Stimulated activated CD4-positive, alpha-beta T cell treated with anti-CD3 and anti-CD28 coated beads, Interleukin-2, amount 100 ng/mL, for 4 hours (primary cell): ENCODE measurements around the gene ACOXL.
A peak's percentile ranks its signal among the peaks of the same experiment; 100 is the strongest.

ENCODE experiments used
- DNase-seq: peaks from one replicate; pipeline ENCODE4 v3.0.0-alpha.2; 2020; ENCODE audit warnings: low read depth

Gene ACOXL

DNA sequence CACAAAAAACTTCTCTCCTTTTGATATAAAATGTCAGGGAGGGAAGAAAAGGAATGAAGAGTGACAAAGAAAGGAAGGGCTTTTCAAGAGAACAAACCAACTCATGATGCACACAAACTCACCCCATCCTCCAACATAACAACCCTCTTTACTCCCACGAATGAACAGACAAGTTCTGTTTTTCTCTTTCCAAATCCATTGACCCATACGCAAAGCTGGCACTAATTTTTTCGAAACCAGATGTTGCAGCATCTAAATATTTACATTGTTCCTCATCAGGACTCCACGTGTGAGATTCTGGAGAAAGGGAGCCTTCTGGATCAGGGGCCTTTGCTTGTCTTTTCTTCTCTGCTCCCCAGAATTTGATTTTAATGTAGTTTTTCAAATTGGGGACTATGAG is 245.0 kb downstream of the ACOXL start:
- DNase-seq = no peak

DNA sequence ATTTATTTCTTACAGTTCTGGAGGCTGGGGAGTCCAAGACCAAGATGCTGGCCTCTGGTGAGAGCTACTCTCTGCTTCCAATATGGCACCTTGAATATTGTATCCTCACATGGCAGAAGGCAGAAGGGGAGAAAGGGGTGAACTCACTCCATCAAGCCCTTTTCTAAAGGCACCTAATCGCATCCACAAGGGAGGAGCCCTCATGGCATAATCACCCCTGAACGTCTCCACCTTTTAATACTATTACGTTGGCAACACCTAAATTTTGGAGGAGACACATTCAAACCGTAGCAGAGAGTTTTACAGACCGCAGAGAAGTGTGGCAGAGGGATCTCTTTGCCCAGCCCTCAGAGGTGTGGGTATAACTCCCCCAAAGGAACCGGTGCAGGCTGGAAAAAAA is 245.8 kb downstream of the ACOXL start:
- DNase-seq = no peak

DNA sequence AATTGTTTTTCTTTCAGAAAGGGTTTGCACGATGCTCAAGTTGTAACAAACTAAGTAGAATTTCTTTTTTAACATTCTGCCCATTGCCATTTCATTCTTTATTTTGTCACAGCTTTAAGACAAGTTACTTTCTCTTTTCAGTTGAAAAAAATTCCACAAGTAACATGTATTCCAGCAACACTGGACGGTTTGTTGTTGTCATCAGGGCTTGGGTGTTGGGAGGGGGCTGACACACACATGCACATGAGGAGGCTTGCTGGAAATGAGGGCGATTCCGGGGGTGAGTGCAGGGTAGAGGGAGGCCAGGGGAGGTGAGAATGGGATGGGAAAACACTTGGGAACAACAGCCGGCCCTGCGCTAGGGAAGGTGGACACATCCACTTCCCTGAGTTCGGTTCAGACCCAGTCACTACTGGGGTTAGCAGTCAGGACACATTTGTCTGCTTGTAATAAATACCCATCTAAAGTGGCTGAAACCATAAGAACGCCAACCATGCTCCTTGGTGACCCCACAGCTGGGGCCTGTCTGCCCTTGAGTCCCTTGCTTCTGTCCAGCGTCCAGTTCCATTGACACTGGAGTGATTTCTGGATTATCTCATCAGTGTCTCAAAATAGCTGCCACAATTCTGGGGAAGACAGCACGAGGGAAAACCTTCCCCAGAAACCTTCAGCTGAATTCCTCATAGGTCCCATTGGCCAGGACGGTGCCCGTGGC is 246.5 kb downstream of the ACOXL start:
- DNase-seq = no peak

DNA sequence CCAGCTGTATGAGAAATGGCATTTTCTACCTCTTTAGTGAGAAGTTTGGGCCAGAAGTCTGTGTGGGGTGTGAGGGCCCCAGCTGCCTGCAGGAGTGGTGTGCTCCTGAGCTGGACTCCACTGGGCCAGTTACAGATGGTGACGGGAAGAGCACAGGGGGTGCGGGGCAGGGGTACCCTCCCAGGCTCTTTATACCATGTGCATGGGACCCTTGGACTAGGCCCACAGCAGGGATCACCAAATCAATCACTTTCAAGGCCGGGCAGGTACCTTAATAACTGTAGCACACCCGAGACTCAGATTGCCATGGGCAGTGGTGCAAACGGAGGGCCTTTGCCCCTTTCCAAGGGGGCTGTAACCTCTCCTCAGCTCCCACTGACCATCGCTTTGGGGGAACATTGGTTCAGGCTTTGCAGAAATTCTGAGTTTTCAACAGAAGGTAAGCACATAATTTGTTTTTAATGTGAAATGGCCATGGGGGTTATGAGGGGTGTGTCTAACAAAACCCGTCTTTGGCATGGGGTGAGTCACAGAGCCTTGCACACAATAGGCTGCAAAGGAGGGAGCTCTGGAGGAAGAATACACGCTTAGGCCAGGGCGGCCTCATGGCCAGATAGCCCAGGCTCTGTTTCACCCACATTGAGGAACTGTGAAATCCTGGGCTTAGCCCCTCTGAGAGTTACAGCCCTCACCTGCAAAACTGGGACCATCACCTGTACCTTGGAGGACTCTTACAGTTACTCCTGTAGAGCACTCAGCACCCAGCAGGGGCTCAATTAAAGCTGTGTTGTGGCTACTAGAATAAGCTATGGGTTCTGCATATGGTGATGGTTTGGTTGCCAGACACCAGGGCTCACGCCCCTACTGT is 247.3 kb downstream of the ACOXL start:
- DNase-seq = no peak

DNA sequence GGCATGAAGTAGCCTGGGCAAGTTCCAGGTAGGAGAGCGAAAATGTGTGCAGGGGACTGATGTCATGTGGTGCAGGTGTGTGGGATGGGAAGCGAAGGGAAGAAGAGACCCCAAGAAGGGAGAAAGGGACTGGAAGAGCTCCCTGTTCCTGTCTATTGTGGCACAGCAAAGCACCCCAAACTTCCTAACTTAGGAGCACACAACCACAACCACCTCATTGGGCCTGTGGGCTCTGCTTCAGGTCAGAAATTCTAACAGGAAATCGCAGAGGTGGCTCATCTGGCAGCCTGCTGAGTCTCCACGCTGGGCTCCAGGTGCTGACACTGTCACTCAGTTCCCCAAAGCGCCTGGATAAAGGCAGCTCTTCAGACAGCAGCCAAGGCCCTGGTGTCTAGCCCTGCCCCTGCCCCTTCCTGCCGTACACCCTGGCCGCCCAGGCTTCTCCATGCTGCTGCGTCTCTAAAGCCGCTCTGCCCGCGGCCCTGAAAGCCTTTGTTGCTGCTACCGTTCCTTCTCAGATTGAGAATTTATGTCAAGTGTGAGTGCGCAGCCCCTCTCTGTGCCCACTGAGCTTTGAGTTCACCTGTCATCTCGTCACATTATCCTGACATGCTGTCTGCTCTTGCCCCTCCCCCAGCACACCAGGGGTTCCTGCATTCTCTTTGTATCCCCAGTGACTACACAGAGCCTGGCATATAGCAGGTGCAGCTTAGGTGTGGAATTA is 248.1 kb downstream of the ACOXL start:
- DNase-seq = no peak

DNA sequence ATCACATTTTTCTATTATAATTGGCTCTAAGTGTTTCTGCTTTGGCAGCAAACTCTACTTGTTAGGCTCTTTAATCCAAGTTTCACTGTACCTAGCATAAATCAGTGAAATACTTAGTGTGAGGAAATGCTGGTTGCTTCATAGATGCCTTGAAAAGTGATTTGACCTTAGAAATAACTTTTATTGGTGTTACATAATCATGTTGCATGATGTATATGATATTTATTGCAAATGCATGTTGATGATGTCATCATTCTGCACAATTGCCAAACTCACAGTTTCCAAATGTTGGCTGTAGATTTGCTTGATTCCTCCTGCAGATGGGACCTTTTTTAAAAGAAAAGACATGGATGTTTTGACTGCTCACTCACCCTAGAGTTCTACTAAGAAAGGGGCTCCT is 250.8 kb downstream of the ACOXL start:
- no peak for DNase-seq

DNA sequence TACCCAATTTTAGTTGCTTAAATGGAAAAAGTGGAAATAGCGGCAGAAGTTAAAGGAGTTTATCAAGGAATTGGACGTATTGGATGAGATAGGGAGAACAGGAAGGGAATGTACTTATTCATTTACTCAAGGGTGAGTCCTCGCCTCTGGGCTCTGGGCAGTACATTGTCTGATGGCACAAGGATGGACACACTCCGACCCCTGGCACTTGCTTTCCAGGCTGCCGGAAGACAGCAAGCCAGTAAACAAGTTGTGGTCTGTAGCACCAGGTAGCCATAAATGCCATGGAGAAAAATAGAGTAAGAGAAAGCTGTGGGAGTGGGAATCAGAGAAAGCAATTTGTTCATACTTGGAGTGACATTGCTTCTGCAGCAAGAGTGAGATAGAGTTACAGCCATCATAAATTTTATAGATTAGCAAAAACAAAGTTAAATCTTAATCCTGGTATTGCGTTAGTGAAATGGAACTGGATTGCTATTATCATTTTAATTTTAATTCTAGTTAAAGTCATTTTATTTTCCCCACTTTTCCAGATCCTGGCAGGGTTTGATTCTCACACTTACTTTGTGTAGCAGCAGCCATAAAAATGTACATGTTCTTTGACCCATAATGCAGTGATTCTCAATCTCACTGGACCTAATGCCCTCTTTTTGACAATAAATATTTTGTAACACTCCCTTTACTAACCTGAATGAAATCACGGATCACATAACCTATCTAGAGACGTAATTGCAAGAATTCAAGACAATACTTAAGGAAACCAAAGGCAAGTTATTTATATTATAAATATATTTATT is 252.5 kb downstream of the ACOXL start:
- no peak for DNase-seq

DNA sequence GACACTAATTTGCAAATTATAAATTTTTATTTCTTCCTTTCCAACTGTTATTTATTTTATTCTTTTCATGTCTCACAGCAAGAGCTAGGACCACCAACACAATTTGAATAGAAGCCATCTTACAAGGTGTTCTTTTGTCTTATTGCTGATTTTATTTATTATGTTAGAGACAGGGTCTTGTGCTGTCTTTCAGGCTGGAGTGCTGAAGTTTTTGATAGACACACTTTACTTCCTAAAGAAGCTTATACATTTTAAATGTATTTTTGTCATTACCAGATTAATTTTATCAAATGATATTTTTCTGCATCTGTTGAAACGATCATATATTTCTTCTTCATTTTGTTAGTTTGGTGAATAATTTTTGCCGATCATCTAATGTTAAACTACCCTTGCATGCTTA is 258.1 kb downstream of the ACOXL start:
- DNase-seq = no peak

DNA sequence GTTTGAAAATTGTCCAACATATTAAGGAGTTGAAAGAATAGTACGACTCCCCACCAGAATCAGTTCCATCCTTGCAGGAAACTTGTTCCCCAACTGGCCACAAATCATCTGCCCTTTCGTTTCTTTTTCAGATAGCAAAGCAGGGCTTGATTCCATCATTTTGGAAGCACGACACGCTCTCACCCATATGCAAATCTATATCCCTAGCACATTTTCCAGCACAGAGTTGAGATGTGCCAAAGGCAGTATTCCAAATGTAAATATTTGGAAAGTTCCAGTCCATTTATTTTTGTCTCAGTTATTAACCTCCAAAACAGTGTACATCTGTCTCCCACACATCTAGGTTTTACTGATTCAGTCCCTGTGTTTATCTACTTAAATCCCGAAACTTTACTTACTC is 259.5 kb downstream of the ACOXL start:
- DNase-seq = no peak

DNA sequence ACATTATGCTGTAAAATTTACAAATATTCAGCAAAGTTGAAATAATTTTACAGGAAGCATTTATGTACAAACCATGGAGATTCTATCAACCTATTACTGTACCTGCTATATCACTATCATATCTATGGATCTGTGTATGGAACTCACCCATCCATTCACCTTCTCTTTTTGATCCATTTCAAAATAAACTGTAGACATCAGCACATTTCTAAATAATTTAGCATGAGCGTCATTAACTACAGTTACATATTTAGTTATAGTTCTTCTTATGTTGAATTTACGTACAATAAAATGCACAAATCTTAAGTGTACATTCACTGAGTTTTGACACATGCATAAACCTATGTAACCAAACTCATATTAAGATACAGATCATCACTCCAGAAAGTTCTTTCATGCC is 260.5 kb downstream of the ACOXL start:
- no peak for DNase-seq

DNA sequence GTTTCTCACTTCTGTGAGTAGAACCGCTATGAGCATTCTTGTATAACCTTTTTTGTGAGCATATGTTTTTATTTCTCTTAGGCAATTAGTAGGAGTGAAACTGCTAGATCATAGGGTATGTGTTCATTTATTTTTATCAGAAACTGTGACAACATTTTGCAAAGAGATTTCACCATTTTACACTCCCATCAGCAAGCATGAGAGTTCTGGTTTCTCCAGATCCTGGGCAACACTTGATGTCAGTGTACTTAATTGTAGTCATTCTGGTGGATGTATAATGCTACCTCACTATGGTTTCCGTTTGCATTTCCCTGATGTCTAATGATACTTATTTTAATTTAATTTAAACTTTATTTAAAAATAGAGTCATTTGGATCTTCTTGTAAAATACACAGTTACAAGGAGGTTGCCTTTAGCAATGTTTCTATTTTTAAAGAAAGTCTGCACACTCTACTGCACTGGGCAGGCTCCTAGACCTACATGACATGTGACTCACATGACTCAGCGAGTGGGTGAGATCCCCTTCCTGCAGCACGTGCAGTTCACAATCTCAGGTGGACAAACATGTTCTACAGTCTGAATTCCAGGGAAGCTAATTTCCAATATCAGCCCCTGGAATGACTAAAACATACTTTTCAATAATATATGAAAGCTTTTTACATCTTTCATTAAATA is 261.3 kb downstream of the ACOXL start:
- peak; percentile 6 for DNase-seq

DNA sequence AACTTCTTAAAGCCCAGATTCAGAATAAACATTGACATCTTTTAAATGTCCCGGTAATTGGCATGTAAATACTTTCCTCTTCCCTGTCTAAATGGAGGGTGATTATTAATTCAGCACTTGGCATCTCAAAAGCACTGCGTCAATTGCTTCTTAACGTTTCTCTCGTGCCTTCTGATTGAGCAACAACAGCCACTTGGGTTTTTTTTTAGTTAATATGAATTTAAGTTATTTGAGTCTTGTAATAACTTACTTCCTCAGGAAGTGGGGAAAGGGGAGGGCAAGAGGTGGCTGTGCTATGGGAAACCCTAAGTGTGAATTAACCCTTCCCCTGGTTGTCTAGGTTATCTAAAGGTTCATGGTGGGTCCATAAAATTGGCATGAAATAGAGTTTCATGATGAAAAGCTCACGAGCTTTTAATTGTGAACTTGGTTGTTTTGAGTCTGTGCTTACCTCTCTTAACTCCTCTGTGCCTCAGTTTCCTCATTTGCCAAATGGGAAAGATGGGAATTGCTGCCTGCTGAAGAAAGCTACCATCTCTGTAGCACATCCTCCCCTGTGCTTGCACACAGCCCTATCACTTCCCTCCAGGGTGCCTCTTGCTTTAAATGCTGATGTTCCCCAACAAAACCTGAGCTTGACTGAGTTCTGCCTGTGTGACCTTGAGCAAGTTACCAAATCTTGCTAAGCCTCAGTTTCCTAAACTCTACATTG is 262.0 kb downstream of the ACOXL start:
- DNase-seq = no peak

DNA sequence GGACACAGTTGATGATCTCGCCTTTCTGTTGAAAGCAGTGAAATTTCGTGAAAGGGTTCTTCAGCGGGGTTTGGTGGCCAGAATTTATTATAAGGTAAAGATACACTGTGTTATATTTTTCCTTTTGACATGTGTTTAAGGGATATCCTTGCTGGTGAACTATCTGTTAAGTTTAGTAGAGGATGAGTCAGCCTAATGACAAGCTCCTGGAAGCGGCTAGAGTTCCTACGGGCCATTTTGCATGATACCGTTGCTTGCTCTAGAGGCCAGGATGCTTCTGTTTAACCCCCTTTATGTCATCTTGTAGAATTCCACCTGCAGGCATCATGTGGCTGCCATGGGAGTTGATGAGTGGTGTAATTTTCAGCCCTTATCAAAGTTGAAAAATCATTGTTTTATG is 263.5 kb downstream of the ACOXL start:
- DNase-seq = no peak

DNA sequence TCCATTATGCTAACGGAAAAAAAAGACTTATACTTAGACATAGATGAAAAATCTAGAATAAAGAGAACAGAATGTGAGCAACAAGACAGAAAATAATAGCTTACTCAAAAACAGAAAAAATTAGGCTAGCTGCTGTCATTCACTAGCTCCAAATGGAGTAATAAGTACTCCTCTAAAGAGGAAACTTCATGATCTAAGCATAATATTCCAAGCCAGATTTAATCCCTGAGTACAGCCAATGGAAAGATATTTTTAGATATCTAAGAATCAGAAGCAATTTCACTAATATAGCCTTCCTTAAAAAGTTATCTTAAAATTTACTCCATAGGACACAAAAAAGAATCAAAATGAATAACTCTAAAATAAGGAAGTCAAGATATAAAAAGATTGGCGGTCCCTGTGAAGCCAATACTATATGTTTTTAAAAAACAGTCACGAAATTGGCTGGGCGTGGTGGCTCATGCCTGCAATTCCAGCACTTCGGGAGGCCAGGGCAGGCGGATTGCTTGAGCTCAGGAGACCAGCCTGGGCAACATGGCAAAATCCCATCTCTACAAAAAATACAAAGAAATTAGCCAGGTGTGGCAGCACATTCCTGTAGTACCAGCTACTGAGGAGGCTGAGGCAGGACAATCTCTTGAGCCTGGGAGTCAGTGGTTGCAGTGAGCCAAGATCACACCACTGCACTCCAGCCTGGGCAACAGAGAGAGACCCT is 265.1 kb downstream of the ACOXL start:
- DNase-seq = no peak

DNA sequence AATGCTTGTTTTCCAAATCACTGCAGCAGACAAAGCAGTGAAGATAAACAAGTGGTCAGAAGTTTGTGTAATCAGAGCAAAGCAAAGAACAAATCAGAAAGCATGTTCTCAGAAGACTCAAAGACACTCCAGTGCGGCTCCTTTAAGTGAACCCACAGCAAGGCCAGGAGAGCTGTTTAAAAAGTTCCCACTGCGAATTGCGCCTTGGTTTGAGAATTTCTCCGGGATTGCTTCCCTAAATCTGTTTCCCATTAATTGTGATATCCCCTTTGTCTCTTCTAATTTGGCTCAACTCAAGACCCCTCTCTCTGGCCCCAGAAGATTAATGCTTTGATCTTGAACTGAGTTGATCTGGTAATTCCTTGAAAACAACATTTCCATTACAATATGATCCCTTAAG is 265.9 kb downstream of the ACOXL start:
- no peak for DNase-seq

DNA sequence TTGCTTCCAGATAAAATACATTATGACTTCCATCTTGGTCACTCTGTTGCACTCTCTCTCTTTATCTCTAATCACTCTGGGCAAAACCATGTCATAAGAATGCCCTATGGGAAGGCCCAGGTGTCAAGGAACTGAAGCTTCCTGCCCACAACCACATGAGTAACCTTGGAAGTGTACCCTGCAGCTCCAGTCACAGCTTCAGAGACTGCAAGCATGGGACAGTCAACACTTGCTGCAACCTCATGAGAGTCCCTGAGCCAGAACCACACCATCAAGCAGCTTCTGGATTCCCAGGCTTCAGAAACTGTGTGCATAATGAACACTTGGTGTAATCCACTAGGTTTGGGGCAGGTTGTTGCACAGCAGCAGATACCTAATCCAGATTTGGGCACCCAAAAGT is 267.3 kb downstream of the ACOXL start:
- DNase-seq = no peak

DNA sequence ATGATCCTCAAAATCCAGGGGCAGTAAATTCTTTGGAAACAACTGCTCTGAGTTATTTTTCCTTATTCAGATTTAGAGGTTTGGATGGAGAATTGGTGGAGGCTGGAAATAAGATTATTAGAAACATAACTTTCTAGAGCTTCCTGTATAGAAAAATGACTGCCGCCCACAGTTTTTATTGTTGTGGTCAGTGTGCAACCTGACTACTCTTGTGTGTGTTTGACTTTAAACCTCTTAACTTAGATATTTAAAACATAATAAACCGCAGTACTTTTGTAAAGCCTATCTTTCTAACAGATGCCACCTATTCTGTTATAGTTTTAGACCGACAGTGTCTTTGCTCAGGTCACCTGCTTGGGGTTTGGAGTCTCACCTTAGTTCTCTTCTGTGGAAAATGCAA is 272.9 kb downstream of the ACOXL start:
- DNase-seq = no peak

DNA sequence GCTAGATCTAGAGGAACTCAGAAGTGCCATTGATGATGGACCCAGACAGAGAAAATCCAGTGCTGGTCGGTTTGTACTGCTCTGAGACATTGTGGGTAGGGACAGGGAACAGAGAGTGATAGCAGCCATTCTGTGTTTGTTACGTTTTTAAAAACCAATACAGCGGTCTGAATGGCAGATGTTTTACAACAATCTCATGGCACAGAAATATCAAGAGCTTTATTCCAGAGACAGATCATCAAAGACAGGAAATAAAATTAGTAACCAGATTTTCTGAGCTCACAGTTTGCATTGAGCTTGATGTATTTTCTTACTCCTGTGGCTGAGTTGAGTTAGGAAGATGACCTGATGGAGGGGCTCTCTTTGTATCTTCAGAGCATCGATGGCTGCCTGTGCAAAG is 273.4 kb downstream of the ACOXL start:
- no peak for DNase-seq

DNA sequence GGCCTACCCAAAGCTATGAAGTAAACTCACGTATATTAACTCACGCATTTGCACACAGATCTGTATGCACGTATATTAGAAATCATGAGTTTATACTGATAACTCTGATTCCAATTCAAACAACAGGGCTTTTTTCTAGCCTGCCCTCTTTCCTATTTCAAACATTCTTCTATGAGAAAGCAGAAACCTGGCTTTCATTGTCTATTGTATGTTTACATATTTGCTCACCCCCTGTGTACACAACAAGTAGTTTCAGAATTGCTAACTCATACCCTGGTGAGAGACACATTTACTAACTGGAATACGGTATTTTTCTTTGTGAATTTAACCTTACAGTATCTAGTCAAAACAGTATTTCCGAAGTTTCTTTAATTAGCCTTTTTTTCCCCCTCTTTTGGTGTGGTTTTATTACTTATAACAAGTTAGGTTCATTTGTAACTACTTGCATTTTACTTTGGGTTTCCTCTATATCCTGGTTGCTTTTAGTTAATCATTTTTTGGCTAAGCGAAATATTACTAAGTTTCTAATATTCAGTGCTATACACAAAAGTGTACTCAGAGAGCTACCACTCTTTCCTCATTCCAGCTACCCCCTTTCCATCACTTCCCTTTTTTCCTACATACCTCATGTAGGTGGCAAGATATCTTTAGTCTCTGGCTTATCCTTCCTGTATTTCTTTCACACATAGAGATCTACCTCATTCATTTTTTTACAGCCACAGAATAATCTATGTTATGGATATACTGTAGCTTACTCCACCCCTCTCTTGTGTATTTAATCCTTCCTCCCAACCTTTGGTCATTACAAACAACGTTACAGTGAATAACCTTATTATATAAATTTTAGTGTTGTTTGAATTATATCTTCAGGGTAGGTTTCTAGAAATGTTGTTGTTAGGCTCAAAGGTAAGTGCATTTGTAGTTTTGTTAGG is 275.6 kb downstream of the ACOXL start:
- DNase-seq = no peak
